ENCODE data around the gene TBX15. TPM values are rescaled to one million over a fixed set of nuclear protein-coding genes. Genes with fewer than 3 reads are reported as not detected.

TBX15 gene

Small RNA genes lying within 50 kb of the gene (small RNA-seq; reads per million reads assigned to genes)
- gene AL139420.2 (ENCODE audit: low read depth): not detected
